ENCODE measurements around the gene CYP27B1. TPM values are rescaled to one million over a fixed set of nuclear protein-coding genes. Genes with fewer than 3 reads are reported as not detected.

Gene CYP27B1
- total and polyA plus RNA-seq, 3 donors from 2014 or later, result 2.2 to 30.2 (median 3.9) TPM

DNA sequence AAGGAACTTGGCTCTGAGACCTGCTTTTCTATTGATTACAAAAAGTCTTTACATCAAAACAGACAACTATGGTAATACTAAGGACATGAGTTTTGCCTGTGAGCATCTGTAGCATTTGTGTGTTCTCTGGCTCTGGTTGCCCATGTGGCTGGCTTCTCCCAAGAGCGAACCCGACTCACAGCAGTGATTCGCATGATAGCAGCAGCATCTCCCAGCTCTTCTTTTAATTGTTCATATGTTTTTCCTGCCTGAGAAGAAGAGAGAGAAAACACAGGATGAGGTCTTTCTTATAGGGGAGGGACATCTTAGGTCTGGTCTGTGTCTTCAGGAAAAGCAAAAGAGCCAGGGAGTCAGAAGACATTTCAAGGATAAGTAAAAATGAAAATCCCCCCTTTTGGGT is 34.1 kb upstream of the CYP27B1 start:
- DNase-seq, result no peak
- no peaks in the 10 kb centered on the region for H3K36me3 ChIP-seq (ENCODE audit: low read depth, missing control alignments)
- WGBS, 2 donors, result 94 to 98% methylated on average over 3 of the region's 3 CpGs
- intact Hi-C loops (cut with DNase I; ENCODE audit: low total_unique reads), result loop anchor here (10.0 kb wide), 1 partner anchor 104 kb away; no protein-coding TSS in a partner anchor
- H3K27me3 ChIP-seq, result no peaks in the 10 kb centered on the region
- H3K4me3 ChIP-seq, result no peak overlapping the region
- no peak overlapping the region for H3K27ac ChIP-seq
- no peaks in the 10 kb centered on the region for H3K9me3 ChIP-seq
- TF ChIP-seq, protein P1, sequence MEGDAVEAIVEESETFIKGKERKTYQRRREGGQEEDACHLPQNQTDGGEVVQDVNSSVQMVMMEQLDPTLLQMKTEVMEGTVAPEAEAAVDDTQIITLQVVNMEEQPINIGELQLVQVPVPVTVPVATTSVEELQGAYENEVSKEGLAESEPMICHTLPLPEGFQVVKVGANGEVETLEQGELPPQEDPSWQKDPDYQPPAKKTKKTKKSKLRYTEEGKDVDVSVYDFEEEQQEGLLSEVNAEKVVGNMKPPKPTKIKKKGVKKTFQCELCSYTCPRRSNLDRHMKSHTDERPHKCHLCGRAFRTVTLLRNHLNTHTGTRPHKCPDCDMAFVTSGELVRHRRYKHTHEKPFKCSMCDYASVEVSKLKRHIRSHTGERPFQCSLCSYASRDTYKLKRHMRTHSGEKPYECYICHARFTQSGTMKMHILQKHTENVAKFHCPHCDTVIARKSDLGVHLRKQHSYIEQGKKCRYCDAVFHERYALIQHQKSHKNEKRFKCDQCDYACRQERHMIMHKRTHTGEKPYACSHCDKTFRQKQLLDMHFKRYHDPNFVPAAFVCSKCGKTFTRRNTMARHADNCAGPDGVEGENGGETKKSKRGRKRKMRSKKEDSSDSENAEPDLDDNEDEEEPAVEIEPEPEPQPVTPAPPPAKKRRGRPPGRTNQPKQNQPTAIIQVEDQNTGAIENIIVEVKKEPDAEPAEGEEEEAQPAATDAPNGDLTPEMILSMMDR (IDR thresholded peaks at IDR 0.05), result no peak
- no peak for TF ChIP-seq POLR2A (IDR thresholded peaks at IDR 0.05)
- H3K4me1 ChIP-seq, result no peaks in the 10 kb centered on the region

DNA sequence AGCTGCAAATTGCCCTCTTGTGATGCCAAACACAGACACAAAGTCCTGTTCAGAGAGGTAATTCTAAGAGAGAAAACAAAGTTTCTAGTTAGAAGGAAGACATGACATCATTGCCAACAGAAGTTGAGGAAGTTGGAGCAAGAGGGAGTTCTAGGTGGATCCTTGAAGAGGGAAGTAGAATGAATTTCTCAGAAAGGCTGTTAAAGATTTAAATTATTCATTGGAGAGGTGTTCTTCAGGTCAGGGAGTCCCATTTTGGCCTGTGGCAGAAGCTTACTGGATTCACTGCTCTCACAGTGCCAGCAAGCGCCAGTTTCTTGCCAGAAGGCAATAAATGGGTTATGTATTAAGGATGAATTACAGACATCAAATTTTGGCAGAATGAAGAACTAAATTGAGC is 31.1 kb upstream of the CYP27B1 start:
- Histone ChIP-seq H3K27ac (no peak overlapping the region), H3K9me3 (no peaks in the 10 kb centered on the region), H3K36me3 (ENCODE audit: low read depth, missing control alignments) (no peaks in the 10 kb centered on the region), H3K4me1 (no peaks in the 10 kb centered on the region), H3K4me3 (no peak overlapping the region), H3K27me3 (no peaks in the 10 kb centered on the region)
- no peak for DNase-seq
- no peak for TF ChIP-seq POLR2A (IDR thresholded peaks at IDR 0.05)
- TF ChIP-seq, protein P1 (IDR thresholded peaks at IDR 0.05), result no peak
- intact Hi-C loops (cut with DNase I; ENCODE audit: low total_unique reads), result no loop called here
- 96 to 100% methylated on average over 1 of the region's 1 CpG for WGBS, 2 donors

GRCh38 chr12:57796996-57797395 is 30.1 kb upstream of the CYP27B1 start:
- H3K4me1 ChIP-seq, result no peaks in the 10 kb centered on the region
- H3K27me3 ChIP-seq, result no peaks in the 10 kb centered on the region
- no peak for DNase-seq
- TF ChIP-seq, protein P1 (IDR thresholded peaks at IDR 0.05), result no peak
- no peak for TF ChIP-seq POLR2A (IDR thresholded peaks at IDR 0.05)
- H3K27ac ChIP-seq, result no peak overlapping the region
- intact Hi-C loops (cut with DNase I; ENCODE audit: low total_unique reads), result no loop called here
- H3K4me3 ChIP-seq, result no peak overlapping the region
- H3K36me3 ChIP-seq (ENCODE audit: low read depth, missing control alignments), result no peaks in the 10 kb centered on the region
- no peaks in the 10 kb centered on the region for H3K9me3 ChIP-seq
- 97 to 100% methylated on average over 1 of the region's 1 CpG for WGBS, 2 donors

- TF ChIP-seq, protein P1 (IDR thresholded peaks at IDR 0.05), result no peak
- no peak for TF ChIP-seq POLR2A (IDR thresholded peaks at IDR 0.05)
- WGBS, 2 donors, result 90 to 95% methylated on average over 6 of the region's 6 CpGs
- intact Hi-C loops (cut with DNase I; ENCODE audit: low total_unique reads), result no loop called here
These were observed 28.5 kb upstream of the CYP27B1 start for GRCh38 chr12:57795354-57795753.

DNA sequence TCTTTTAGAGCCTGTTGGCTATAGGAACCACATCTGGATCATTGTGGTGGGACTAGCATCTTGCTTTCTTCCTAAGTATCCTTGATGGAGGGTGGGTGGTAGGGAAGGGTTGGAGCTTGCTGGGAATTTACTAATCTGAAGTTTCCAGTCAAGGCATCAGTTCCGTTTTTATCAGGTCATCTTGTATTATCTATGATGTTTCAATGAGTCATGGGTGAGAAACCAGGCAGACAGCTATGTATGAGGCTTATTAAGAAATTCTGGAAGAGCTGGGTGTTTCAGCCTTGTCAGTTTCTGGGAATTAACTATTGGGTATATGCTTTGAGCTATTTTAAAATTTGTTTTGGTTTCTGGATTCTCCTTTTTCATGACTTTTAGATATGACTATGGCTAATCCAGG is 27.0 kb upstream of the CYP27B1 start:
- Histone ChIP-seq H3K9me3 (no peaks in the 10 kb centered on the region), H3K27me3 (no peaks in the 10 kb centered on the region), H3K27ac (no peak overlapping the region), H3K4me3 (no peak overlapping the region), H3K4me1 (no peaks in the 10 kb centered on the region), H3K36me3 (ENCODE audit: low read depth, missing control alignments) (no peaks in the 10 kb centered on the region)
- intact Hi-C loops (cut with DNase I; ENCODE audit: low total_unique reads), result no loop called here
- no peak for DNase-seq
- TF ChIP-seq, protein P1 (IDR thresholded peaks at IDR 0.05), result no peak
- TF ChIP-seq POLR2A (IDR thresholded peaks at IDR 0.05), result no peak
- WGBS, 2 donors, result 76 to 80% methylated on average over 1 of the region's 1 CpG

More at GRCh38 chr12:57795354-57795753, 28.5 kb upstream of the CYP27B1 start:
- DNase-seq, result no peak
- Histone ChIP-seq H3K4me1 (no peaks in the 10 kb centered on the region), H3K36me3 (ENCODE audit: low read depth, missing control alignments) (no peaks in the 10 kb centered on the region), H3K4me3 (no peak overlapping the region), H3K9me3 (no peaks in the 10 kb centered on the region), H3K27ac (no peak overlapping the region), H3K27me3 (no peaks in the 10 kb centered on the region)
